ENCODE results near the gene C1orf226. TPM values are rescaled to one million over a fixed set of nuclear protein-coding genes. Genes with fewer than 3 reads are reported as not detected.

C1orf226 gene
- polyA plus RNA-seq, 2 of the 4 experiments (the other 2 are of a cell fraction), result 0.32 to 0.37 TPM

DNA sequence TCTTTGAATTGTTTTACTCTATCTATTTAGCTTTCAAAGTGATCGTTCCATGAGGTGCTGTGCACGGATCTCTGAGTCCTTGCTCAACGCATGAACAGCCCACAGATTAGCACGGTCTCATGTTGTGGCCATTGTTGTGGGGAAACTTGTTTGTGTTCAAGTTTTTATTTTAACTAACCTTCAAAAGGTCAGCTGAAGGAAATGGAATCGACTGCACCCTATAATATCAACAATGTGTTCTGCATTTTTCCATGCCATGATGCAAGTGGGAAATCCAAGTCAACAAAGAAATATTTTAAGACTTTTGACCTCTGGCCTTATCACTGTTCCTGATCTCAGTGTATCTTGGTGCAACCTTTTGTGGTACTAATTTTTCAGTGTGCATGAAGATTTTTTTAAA lies 24.3 kb downstream of the C1orf226 start:
- DNase-seq (ENCODE audit: low read depth in 1 of 2, low spot score in 1 of 2) (peak in 1 of 2 experiments; percentile 37), FAIRE-seq (no peak), ATAC-seq (peak in 1 of 2 experiments; percentile 46; a peak in 2 of 6 replicates)
- ChIA-PET POLR2A (no interaction called here), CTCF (interaction anchor here (1.3 kb wide), 1 partner anchor 14 kb away, joined by 3 read pairs; no protein-coding TSS in a partner anchor)
- Histone ChIP-seq H3K9me3 (no peaks in the 10 kb centered on the region), H3K27ac (no peak overlapping the region), H3K4me2 (peak overlapping the region; percentile 20; the same call in 2 of the 3 replicates), H3K4me3 (no peak overlapping the region), H3K4me1 (0 out of 3 replicates have a peak, but pooled peaks cover 14% of the 10 kb centered on the region)
- WGBS (ENCODE audit: missing lambda C conversion rate), result 15% methylated on average over 5 of the region's 5 CpGs
- TF ChIP-seq GATA3 (IDR thresholded peaks at IDR 0.05; ENCODE audit: borderline replicate concordance), result peak; percentile 38; the same call in 1 of the 2 replicates
- TF ChIP-seq SREBF2 (IDR thresholded peaks at IDR 0.05), result no peak

DNA sequence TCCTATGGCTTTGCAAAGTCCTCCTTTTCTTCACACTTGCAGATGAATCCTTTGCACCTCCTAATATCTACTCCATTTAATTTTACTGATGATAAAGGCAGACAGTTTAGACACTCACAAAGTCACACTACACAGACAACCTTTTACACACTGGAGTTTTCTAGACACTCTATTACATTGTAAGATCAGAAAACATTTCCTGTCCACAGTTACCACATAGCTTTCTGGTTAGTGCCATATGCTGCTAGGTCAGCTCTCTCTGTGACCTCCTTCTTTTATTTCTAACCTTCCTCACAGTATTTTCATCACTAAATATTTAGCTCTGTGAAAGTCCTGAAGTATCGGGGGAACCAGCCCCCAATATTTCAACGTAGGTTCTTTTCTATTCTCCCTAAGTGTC lies 25.3 kb downstream of the C1orf226 start:
- Histone ChIP-seq H3K4me1 (0 out of 3 replicates have a peak, but pooled peaks cover 14% of the 10 kb centered on the region), H3K4me2 (no peak overlapping the region), H3K27ac (no peak overlapping the region), H3K9me3 (no peaks in the 10 kb centered on the region), H3K4me3 (no peak overlapping the region)
- ChIA-PET POLR2A (no interaction called here), CTCF (interaction anchor here (0.6 to 1.2 kb wide), 3 partner anchors 351 to 672 kb away, joined by 3 to 4 read pairs (median 4); no protein-coding TSS in a partner anchor)
- ATAC-seq (no peak), FAIRE-seq (no peak), DNase-seq (ENCODE audit: low read depth in 1 of 2, low spot score in 1 of 2) (no peak)
- WGBS (ENCODE audit: missing lambda C conversion rate), result 85% methylated on average over 2 of the region's 2 CpGs
- TF ChIP-seq, protein P1, sequence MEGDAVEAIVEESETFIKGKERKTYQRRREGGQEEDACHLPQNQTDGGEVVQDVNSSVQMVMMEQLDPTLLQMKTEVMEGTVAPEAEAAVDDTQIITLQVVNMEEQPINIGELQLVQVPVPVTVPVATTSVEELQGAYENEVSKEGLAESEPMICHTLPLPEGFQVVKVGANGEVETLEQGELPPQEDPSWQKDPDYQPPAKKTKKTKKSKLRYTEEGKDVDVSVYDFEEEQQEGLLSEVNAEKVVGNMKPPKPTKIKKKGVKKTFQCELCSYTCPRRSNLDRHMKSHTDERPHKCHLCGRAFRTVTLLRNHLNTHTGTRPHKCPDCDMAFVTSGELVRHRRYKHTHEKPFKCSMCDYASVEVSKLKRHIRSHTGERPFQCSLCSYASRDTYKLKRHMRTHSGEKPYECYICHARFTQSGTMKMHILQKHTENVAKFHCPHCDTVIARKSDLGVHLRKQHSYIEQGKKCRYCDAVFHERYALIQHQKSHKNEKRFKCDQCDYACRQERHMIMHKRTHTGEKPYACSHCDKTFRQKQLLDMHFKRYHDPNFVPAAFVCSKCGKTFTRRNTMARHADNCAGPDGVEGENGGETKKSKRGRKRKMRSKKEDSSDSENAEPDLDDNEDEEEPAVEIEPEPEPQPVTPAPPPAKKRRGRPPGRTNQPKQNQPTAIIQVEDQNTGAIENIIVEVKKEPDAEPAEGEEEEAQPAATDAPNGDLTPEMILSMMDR (IDR thresholded peaks at IDR 0.05), result no peak
- TF ChIP-seq MAZ (IDR thresholded peaks at IDR 0.05; ENCODE audit: borderline replicate concordance, low read depth, low read length) (no peak), RNF2 (IDR thresholded peaks at IDR 0.05; ENCODE audit: borderline replicate concordance, low read depth) (no peak), POLR2AphosphoS2 (conservative IDR thresholded peaks at IDR 0.05; ENCODE audit: low read length) (no peak), KDM1A (IDR thresholded peaks at IDR 0.05; ENCODE audit: low read depth) (no peak), RFX5 (IDR thresholded peaks at IDR 0.05) (no peak), PHF8 (IDR thresholded peaks at IDR 0.05; ENCODE audit: borderline replicate concordance, low read depth) (no peak), BHLHE40 (IDR thresholded peaks at IDR 0.05; ENCODE audit: low read depth, low read length) (no peak), MYC (IDR thresholded peaks at IDR 0.05; ENCODE audit: borderline replicate concordance, low read length) (no peak), NFE2L2 (conservative IDR thresholded peaks at IDR 0.05; ENCODE audit: low read length) (no peak), NR3C1 (IDR thresholded peaks at IDR 0.05) (no peak), GATA3 (IDR thresholded peaks at IDR 0.05; ENCODE audit: borderline replicate concordance) (no peak)

DNA sequence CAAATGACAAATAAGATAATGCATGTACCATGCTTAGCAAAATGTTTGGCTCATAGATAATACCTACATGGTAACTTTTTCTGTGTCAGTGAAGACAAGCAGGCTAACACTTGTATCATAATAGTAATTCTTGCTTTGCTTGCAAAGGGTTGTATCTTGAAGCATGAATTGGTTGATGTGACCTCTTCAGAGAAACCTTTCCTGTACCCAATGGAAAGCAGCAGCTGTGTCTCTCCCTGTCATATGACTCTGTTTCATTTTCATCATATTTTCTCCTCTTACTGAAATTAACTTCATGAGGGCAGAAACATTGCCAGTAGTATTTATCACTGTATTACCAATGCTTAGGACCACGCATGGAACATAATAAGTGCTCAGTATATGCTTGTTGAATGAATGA lies 26.0 kb downstream of the C1orf226 start:
- no peak overlapping the region for H3K4me2 ChIP-seq
- ChIA-PET CTCF (interaction anchor here (0.6 to 1.6 kb wide), 3 partner anchors 15 to 355 kb away, joined by 4 to 5 read pairs (median 4); no protein-coding TSS in a partner anchor), POLR2A (no interaction called here)
- no peak for FAIRE-seq
- H3K4me3 ChIP-seq, result no peak overlapping the region
- 0 out of 3 replicates have a peak, but pooled peaks cover 14% of the 10 kb centered on the region for H3K4me1 ChIP-seq
- no peaks in the 10 kb centered on the region for H3K9me3 ChIP-seq
- no peak for ATAC-seq
- no peak overlapping the region for H3K27ac ChIP-seq
- DNase-seq (ENCODE audit: low read depth in 1 of 2, low spot score in 1 of 2), result no peak
- no peak for TF ChIP-seq CEBPB (IDR thresholded peaks at IDR 0.05)
- TF ChIP-seq FOXS1 (CRISPR knock-in tag; IDR thresholded peaks at IDR 0.05), result no peak
- TF ChIP-seq CHD2 (IDR thresholded peaks at IDR 0.05; ENCODE audit: low read length, partially characterized antibody), result no peak
- TF ChIP-seq SREBF2 (IDR thresholded peaks at IDR 0.05), result no peak
- no peak for TF ChIP-seq HOXB13 (CRISPR knock-in tag; IDR thresholded peaks at IDR 0.05; ENCODE audit: low read depth)
- no peak for TF ChIP-seq RCOR1 (IDR thresholded peaks at IDR 0.05; ENCODE audit: low read depth, low read length)
- WGBS (ENCODE audit: missing lambda C conversion rate), result 90% methylated on average over 1 of the region's 1 CpG

DNA sequence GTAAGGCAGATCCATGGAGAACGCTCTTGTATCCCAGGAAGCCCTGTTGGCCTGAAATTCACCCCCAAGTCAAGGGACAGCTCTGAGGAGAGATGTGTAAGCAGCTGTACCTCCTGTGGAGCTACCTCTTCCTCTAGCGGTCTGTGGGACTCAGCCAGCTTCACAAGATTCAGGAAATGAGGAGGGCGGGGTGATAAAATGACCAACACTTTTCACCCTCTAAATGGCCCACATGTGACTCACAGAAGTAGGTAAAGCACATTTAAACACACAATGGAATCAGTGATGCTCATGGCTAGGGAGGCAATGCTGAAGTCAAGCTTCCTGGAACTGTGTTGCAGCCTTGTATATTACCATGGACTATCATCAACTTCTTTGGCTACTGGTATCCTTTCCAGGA lies 30.5 kb downstream of the C1orf226 start, which contains the start of gene SH2D1B:
Gene SH2D1B, minus strand, starts transcription at position 135 of the 400 bp plus-strand sequence. Its CDS starts 120 bp downstream, at position 15.
- FAIRE-seq, result no peak

More for the DNA sequence above, 30.5 kb downstream of the C1orf226 start, which contains the start of gene SH2D1B:
- WGBS (ENCODE audit: missing lambda C conversion rate), result 54% methylated on average over 3 of the region's 3 CpGs
- ChIA-PET CTCF (interaction anchor here (0.5 kb wide), 1 partner anchor 849 kb away, joined by 5 read pairs; no protein-coding TSS in a partner anchor), POLR2A (no interaction called here)
- Histone ChIP-seq H3K4me2 (no peak within 1 kb of the TSS), H3K9me3 (no peaks in the 10 kb centered on the region), H3K27ac (no peak within 1 kb of the TSS), H3K4me1 (no peaks in the 10 kb centered on the region), H3K4me3 (no peak within 1 kb of the TSS)
- no peak for DNase-seq (ENCODE audit: low read depth in 1 of 2, low spot score in 1 of 2)
- no peak for ATAC-seq
- TF ChIP-seq RAD21 (conservative IDR thresholded peaks at IDR 0.05 in 1 of 2, IDR thresholded peaks at IDR 0.05 in 1 of 2) (no peak), CHD2 (IDR thresholded peaks at IDR 0.05; ENCODE audit: low read length, partially characterized antibody) (no peak), CBX2 (IDR thresholded peaks at IDR 0.05; ENCODE audit: borderline replicate concordance, low read depth) (no peak), HEYL (CRISPR knock-in tag; IDR thresholded peaks at IDR 0.05) (no peak), FOXS1 (CRISPR knock-in tag; IDR thresholded peaks at IDR 0.05) (no peak), MAFK (IDR thresholded peaks at IDR 0.05; ENCODE audit: partially characterized antibody) (no peak), ESRRA (IDR thresholded peaks at IDR 0.05; ENCODE audit: borderline replicate concordance, low read length) (no peak), RARB (CRISPR knock-in tag; IDR thresholded peaks at IDR 0.05) (no peak), ZC3H11A (IDR thresholded peaks at IDR 0.05) (no peak)
- TF ChIP-seq, protein P2, sequence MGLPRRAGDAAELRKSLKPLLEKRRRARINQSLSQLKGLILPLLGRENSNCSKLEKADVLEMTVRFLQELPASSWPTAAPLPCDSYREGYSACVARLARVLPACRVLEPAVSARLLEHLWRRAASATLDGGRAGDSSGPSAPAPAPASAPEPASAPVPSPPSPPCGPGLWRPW (IDR thresholded peaks at IDR 0.05), result no peak
- TF ChIP-seq, protein P3, sequence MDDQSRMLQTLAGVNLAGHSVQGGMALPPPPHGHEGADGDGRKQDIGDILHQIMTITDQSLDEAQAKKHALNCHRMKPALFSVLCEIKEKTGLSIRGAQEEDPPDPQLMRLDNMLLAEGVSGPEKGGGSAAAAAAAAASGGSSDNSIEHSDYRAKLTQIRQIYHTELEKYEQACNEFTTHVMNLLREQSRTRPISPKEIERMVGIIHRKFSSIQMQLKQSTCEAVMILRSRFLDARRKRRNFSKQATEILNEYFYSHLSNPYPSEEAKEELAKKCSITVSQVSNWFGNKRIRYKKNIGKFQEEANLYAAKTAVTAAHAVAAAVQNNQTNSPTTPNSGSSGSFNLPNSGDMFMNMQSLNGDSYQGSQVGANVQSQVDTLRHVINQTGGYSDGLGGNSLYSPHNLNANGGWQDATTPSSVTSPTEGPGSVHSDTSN (IDR thresholded peaks at IDR 0.05), result no peak
